NCI-H2171 treated with DMSO at 0.1 percent for 48 hours (cell line): ENCODE data around the gene UTP11.
"Not testable (repeated sequence)": the region's sequence is repeated elsewhere in the genome, so short reads cannot be mapped to it uniquely, and the experiment has no call there.

Experiments
- DNase-seq: peaks from one replicate; lab custom pipeline; 2025; lab: John Stamatoyannopoulos, UW

The UTP11 gene, protein sequence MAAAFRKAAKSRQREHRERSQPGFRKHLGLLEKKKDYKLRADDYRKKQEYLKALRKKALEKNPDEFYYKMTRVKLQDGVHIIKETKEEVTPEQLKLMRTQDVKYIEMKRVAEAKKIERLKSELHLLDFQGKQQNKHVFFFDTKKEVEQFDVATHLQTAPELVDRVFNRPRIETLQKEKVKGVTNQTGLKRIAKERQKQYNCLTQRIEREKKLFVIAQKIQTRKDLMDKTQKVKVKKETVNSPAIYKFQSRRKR

DNA sequence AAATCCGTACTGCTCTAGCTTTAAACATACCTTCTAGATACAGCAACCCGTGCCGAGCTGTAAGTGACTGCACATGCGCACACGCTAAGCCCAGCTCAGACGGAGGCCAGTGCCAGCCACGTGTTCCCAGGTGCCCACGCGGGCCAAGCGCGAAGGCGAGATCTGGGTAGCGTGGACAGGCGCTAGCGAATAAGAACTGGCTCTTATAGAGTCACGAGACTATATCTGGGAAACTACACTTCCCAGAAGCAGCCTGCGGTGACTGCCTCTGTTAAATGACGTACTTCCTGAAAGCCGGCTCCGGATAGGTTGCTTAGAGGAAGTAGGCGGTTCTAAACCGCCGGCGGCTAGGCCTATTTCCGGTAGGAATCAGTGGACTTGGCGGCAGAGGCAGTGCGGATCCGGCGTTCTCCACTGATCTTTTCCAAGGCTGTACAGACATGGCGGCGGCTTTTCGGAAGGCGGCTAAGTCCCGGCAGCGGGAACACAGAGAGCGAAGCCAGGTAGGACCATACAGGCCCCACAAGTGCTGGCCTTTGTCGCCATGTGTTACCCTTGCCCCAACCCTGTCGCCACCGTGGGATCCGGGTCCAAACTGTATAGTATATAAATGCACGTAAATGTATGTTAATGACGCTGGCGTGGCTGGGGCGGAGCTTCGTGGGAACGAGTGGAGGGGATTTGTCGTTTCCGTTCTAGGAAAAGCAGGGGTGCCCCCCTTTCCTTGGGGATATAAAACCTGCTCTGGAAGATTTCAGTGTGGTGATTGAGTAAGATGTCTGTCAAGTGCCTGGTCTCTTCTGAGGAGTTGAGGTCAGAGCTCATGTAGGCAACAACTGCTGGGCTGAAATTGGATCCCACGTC is at the start of gene UTP11:
UTP11 (plus strand) TSS at position 372 of the 864 bp plus-strand sequence; CDS start at position 441, 69 bp downstream.
- peak; percentile 100 for DNase-seq

DNA sequence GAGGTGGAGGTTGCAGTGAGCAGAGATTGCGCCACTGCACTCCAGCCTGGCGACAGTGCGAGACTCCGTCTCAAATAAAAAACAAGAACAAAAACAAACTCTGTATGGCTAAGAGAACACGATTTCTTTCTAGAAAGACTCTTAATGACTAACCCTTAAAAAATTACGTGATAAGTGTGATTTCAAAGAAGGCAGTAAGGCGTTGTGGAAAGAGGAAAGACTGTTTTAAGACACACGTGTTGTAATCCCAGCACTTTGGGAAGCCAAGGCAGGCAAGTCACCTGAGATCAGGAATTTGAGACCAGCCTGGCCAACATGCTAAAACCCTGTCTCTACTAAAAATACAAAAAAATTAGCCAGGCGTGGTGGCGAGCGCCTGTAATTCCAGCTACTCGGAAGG is 48.4 kb upstream of the UTP11 start:
- DNase-seq, result not testable (repeated sequence)

DNA sequence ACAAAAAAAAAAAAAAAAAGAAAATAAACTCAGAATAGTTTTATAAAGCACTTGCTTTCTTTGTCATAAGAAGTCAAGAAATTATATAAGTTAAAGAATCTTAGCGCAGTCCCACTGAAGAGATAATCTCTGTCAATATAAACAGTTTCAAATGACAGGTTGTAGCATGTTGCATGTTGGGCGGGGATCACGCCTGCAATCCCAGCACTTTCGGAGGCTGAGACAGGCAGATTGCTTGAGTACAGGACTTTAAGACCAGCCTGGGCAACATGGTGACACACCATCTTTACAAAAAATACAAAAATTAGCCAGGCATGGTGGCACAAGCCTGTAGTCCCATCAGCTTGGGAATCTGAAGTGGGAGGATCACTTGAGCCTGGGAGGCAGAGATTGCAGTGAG is 47.2 kb upstream of the UTP11 start:
- no peak for DNase-seq

DNA sequence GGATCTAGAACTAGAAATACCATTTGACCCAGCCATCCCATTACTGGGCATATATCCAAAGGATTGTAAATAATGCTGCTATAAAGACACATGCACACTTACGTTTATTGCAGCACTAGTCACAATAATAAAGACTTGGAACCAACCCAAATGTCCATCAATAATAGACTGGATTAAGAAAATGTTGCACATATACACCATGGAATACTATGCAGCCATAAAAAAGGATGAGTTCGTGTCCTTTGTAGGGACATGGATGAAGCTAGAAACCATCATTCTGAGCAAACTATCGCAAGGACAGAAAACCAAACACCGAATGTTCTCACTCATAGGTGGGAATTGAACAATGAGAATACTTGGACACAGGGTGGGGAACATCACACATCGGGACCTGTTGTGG is 38.9 kb upstream of the UTP11 start:
- not testable (repeated sequence) for DNase-seq

DNA sequence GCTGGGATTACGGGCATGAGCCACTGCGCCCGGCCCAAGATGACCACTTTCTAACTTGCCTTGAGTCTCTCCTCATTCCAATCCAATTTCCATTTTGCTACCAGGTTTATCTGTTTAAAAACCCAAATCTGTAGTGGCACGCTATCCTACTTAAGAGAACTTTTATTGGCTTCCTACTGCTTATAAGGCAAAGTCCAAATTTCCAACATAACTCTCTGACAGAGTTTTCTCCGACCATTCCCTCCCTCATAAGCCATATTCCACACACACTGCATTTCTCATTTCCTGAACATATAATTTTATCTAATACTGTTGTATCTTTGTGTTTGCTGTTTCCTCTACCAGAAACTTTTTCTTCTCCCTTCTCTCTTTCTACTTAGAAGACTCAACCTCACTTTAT is 38.0 kb upstream of the UTP11 start:
- DNase-seq, result no peak

DNA sequence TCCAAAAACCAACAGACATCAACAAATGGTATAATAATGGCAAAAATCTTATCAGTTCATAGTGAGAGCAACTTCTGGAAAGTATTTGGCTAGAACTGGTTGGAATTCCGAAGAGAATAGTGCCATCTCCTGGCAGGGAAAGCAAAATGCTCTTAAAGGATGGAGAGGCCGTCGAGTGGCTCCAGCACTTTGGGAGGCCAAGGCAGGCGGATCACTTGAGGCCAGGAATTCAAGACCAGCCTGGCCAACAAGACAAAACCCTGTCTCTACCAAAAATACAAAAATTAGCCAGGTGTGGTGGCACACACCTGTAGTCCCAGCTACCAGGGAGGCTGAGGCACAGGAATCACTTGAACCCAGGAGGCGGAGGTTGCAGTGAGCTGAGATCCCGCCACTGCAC is 37.5 kb upstream of the UTP11 start:
- DNase-seq, result peak; percentile 63

DNA sequence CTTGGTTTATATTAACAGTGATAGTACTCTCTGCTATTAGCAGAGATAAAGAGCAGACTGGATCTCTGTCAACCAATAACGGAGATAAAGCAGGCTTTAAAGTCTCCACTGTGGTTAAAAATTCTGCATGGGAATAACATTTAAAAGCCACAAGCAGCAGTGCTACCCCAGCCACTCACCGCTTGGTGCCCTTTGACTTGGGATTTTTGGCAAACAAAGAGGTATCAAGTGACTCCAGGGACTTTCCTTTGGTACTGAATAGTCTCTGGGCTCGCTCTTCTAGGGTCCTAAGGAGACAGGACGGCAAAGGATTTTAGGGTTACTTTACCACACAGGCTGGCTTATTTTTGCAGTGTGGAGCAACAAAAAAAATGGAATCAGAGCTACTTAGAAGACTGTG is 34.0 kb upstream of the UTP11 start:
- no peak for DNase-seq

DNA sequence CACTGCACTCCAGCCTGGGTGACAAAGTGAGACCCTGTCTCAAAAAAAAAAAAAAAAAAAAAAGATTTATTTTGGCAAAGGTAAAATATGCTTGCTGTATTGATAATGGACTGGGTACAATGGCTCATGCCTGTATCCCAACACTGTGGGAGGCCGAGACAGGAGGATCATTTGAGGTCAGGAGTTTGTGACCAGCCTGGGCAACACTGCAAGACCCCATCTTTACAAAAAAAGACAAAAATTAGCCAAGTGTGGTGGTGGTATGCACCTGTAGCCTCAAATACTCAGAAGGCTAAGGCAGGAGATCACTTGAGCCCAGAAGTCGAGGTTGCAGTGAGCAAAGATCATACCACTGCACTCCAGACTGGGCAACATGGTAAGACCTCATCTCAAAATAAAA is 29.0 kb upstream of the UTP11 start:
- DNase-seq, result no peak

DNA sequence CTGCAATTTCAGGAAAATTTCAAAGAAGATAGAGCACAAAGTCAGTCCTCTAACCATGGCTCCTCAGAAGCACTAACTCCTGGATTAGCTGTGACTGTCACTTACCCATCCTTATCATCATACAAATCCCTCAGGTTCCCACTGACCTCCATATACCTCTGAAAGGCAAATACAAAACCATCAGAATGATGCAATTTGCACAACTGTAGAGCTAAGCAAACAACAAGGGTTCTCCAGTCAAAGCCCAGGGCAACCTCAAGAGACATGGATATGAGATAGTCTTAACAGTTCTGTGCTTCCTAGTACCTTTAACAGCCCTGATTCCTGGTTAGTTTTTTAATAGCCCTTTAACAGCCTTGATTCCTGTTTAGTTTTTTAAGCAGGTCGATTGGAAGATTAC is 24.9 kb upstream of the UTP11 start:
- DNase-seq, result no peak

DNA sequence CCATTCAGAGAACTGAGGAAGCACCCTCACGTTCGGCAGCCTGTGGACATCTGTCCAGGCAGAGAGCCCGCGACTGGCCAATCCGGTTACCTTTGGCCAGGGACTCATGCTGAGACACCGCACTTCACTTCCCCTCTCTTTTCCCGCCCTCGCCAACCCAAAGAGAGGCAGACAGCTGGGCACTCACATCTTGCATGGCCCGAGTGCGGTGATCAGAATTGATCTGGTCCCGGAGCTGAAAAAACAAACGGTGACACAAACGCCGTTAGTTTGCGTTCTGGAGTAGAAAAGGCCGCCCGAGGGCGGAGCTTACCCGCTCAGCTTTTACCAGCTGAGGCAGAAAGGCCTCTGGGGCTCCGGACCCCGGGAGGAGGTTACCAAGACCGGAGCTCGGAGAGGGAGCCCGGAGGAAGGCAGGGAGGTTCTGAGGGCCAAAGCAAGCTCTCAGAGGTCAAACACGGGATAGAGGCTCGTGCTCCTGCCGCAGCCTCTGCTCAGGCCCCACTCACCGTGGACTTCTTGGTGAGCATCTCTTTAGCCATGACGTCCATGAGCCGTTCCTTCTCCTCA is 23.1 kb upstream of the UTP11 start:
- no peak for DNase-seq

DNA sequence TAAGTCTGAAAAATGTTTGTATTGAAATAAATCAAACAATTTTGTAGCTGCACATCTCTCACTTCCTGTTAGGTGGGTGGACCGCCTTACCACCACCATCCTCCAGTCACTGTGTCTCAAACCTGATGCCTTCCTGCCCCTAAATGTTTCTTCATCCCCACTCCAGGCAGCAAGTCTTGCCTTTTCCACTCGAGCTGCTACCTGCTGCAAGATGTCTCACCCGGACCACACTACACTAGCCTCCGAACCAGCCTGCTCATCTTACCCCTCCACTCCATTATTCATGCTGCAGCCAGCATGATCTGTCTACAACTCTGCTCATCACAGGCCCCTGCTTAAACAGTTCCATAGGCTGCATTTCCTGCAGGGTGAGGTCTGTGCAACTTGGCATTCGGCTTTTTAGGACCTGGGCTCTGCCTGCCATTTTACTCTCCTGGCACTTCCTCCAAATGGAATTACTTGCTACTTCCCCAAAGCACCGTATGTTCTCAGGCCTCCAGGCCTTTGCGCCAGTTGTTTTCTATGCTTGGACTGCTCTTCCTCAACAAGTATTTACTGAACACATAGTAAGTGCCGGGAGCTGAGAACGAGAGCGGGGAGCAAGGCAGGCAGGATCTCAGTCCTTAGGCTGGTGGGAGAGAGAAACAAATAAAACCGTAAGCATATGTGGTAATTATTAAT is 17.5 kb upstream of the UTP11 start:
- DNase-seq, result no peak

DNA sequence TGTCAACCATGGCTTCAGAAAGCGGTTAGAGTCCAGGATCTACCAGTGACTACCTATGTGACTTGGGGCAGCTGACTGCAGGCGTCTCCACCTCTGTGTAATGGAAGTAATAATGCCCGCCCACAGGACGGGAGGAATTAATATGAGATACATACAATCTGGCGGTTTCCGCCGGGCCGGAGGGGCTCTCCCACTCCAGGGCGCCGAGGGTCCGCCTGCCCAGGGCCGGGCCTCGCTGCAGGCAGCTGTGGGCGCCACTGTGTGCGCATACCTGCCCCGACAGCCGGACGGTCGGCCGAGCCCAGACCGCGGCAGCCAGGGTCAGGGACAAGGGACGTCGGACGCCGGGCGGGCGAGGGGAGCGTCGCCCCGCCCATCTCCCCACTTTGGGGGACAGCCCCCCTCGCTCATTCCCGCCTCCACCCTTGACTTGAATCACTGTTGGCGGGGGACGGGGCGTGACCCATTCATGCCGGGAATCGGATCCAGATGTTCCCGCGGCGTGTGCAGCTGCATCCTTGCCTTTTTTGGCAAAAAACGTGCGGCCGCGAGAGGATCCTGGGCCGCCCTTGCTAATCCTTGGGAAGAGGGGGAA is 16.7 kb upstream of the UTP11 start:
- DNase-seq, result peak; percentile 69

DNA sequence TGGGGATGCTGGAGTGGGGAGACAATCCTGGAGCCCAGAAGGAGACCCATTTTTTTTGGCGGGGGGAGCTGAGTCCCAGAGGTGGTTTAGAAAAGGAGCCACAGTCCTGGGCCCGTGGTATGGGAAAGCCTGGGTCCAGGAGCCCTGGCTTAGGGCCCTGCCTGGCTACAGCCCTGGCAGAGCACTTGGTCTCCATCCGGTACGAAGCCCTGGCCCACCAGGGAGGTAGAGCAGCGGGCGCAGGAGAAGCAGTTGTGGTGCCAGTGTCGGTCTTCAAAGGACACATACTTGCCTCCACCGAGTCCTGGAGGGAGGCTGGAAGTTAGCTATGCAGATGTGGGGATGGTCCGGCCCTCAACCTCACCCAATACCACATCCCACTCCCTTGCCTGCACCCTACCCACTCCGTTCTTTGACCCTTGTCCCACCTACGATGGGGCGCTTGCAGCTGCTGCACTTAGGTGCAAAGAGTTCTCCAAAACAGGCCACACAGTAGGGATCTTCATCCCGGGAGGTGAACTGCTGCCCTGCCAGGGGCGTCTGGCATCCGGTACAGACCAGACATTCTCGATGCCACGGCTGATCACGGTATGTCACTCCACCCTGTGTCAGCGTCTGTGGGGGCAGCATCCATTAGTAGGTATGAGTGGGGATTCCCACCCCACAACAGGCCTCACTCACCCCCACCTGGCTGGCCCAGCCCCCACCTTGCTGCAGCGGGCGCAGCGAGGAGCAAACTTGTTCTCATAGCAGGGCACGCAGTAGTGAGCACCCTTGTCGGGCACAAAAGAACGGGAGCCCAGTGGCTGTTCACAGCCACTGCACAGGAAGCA is 15.1 kb upstream of the UTP11 start:
- DNase-seq, result no peak

DNA sequence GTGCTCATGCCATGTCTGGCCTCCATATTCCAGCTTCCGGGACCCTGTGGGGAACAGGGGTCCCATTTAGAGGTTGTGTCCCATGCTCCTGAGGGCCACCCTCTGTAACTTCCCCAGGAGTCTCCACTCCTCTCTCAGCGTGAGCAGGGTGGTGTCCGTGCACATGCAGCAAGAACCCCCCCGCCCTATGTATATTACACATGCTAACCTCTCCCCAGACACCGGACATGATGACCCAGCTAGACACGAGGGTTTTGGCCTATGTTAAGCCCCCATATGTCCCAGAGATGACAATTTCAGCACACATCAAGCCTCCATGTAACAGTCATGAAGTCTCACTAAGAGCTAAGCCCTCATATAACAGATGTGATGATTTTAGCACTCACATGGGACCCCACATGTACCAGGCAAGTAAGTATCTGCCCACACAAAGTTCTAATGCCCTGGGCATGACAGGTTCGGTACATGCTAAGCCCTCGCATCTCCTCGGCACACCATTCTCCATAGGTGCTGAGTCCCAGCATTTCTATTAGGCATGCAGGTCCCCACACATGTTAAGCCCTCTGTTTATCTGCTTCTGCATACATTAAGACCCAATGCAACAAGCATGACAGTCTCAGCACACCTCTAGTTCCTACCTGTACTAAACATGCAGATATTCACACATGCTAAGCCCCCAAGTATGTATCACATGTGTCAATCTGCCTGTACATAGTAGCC is 14.3 kb upstream of the UTP11 start:
- no peak for DNase-seq

DNA sequence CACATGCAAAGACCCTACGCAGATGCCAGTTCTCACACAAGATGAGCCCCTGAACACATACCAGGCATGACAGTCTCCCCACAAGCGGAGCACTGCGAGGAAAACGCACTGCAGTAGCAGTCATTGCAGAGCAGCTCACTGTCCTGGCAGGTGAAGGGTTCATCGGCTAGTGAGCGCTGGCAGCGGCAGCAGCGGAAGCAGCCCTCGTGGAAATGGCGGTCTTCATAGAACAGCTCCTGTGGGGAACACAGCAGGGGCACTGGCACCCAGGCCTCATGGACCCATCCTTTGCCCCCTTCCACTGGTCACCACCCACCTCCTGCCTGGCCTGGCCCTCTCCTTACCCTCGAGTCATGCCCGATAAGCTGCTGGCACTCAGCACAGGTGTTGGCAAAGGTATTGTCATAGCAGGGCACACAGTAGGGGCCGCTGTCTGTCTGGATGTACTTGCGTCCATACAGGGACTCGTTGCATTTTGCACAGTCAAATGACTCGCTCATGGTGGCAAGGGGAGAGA is 13.6 kb upstream of the UTP11 start:
- no peak for DNase-seq

DNA sequence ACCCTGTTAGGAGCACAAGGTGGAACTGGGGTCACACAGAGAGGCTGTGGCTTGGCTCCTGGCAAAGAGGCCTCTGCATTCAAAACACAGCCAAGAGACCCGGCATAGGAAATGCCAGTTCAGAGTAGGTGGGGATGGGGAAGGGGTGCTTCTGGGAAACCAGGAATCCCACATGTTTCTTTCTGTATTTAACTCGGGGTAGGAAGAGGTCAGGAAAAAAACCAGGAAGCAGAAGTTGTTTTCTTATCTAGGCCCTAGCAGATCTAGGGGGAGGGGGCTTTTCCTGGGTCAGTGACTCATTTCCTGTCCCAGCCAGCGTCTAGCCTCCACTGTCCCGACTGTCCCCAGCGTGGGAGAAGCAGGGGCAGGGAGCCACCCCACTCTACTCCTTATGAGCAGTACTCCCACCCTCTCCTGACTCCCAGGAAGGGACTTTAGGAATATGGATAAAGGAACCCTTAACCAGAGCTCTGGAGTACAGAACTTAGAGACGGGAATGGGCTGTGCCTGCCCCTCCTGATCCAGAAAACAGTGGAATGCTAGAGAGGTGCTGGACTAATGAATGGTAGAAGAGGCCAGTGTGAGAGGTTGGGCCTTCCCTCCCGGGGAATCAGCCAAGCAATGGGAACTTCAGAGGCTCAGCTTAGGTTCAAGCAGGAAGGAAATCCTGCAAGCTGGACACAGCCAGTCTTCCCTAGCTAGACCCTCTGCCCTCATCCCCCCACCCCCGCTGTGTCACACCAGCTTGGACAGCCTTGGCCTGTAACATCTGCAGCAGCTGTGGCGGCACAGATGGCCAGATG is 12.9 kb upstream of the UTP11 start:
- DNase-seq, result no peak

DNA sequence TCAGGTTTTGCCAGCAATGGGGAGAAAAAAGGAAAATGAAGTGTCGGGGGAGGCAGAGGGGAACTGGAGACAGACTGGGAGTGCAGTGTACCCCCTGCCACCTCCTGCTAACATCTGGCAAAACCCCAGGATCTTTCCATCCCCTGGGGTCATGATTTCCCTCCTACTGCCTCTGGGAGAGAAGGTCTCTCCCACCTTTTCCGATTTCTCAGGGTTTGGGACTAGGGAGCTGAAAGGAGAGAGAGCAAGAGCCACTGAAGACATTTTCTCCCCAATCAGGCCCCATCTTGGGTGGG is 12.4 kb upstream of the UTP11 start:
- DNase-seq, result no peak

DNA sequence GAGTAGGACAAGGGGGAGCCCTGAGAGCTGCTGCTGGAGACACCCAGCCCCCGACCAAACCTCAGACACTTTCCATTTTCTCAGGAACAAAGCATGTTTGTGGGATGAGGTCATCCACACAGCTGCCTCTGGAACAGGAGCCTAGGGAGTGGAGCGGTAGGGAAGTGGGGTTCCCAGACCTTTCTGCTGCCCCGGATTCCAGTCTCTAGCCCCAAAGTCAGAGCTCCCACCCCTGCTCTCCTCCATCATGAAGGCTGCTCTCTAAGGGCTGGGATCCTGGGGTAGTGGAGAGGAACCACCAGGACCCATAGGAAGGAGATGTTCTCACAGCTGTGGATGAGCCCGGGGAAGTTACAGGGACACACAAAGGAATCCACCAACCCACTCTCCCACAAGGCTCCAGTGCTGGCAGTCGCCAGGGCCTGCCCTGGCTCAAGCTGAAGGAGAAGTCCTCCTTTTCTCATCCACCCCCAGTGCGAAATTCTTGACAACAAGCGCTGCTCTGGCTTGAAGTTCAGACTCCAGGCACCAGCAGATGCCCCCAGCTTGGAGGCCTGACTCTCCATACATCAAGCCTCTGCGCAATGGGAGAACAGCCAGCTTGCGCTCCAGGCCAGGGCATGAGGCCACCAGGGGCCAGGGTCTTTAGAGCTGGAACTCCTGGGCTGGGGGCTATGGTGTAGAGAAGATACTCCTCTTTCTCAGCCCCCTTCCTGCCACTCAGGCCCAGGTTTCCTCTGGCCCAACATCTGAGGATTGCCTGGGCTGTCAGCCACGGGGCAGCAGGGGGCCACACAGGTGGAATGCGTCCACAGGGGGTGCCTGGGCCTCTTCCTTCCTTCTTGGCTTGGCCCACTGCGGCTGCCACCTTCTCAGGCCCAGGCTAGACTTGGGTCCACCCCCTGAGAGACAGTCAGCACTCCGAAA is 11.7 kb upstream of the UTP11 start:
- DNase-seq, result no peak
